ENCODE results near the gene LAMA3.

LAMA3 gene

GRCh38 chr18:23936381-23936958 is 247.2 kb downstream of the LAMA3 start:
- DNase-seq (ENCODE audit: low spot score): no peak

DNA sequence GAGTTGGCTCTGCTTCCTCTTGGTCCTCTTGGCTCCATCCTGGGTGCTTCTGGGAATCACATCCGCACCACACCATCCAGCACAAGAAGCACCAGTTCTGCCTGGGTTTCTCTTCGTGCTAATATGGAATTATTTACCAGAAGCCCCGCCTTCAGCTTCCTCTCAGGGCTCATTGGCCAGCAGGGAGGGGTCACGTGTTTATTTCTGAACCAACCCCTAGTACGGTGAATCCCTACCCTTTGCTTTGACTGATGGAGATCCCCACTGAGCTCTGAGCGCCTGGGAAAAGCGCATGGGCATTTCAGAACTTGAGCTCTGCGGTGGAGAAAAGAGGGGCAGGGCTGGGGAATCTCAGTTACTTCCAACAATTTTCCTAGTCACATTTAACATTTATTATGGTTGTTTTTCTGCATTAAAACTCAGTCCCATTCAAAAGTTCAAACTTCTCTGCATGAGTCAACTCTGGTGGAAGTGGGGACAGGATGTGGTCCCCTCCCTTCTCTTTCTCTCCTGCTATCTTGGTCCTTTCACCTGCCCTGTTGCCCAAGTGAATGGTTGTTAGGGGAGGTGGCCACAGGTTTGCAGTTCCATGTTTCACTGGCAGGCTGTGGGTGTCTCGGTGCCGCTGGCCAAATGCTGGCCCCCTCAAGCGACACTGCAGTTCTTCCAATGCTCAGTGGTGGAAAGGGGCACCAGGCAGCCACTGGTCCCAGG is 248.9 kb downstream of the LAMA3 start:
- no peak for DNase-seq (ENCODE audit: low spot score)

- DNase-seq (ENCODE audit: low spot score): no peak
Measured at GRCh38 chr18:23938901-23939341, 249.7 kb downstream of the LAMA3 start.

DNA sequence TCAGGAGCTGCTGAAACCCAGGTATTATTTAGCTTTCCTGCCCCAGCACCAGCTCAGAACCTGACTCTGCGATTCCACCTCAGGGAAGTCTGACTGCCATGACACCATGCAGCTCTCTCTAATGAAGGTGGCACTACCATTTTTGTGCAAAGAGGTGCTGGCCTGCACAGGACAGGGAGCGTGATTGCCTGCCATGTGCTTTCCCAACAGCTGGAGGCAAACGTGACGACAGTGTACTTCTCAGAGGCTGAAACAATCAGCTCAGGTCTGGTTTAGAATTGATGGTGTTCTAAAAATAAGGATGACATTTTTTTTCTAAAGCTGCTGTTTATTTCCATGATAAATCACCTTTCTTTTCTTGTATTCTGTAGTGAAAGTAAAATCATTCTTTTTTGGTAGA is 250.1 kb downstream of the LAMA3 start:
- no peak for DNase-seq (ENCODE audit: low spot score)

DNA sequence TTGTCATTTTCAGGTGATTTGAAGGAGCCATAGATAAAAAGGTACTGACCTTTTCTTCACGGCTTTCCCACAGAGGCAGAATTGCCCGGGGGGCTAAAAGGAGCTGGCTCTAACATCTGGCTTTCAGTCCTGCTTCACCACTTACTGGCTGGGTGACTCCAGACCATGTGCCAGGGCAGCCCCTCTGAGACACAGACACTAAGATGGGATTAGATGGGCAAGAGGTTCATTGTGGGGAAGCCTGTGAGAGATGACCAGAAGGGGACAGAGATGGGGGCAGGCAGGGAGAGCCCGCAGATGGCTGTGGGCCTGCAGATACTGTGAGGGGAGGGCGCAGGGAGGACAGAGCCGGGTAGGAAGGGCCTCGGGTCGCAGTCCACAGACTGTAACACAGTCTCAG is 250.6 kb downstream of the LAMA3 start:
- DNase-seq (ENCODE audit: low spot score): no peak

- no peak for DNase-seq (ENCODE audit: low spot score)
Measured at GRCh38 chr18:23941791-23942190, 252.5 kb downstream of the LAMA3 start.

DNA sequence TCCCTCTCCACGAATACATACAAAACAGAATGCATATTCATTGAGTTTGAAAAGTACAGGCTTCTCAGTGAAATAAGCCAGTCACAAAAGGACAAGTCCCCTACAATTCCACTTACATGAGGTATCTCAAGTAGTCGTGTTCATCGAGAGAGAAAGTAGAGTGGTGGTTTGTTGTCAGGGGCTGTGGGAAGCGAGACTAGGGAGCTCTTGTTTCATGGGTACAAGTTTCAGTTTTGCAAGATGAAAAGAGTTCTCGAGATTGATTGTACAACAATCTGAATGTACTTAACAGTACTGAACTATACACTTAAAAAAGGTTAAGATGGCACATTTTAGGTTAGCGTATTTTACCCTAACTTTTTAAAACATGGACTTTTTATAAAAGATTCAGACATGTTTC is 253.9 kb downstream of the LAMA3 start:
- DNase-seq (ENCODE audit: low spot score): no peak

- peak; percentile 72 for DNase-seq (ENCODE audit: low spot score)
Measured at GRCh38 chr18:23943903-23944624, 254.8 kb downstream of the LAMA3 start.

DNA sequence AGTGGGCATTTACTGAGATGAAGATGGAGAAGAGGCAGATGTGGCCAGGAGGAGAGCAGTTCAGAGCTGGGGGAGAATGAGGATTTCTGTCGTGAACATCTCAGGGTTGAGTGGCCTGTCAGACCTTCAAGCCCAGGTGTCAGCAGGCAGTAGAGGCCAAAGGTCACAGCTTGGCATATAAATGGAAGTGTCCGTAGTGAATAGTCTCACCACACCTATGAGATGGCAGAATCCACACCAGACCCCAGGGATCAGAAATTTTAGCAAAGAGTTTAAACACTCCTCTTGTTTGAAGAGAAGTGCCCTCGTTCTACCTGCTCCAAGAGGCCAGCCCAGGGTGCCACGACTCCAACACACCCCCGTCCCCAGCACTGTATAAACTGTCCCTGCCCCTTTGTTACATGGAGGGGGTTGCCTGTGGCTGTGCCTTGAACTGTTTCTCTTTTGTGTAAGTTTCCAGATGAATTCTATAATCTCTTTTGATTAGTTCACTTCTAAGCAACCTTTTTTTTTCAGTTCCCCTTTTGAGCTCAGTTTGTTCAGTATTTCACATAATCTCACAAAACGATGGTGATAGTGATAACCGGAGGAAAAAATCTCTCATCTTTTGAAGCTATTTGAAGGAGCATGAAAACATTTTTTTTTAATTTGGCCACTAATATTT is 256.3 kb downstream of the LAMA3 start:
- no peak for DNase-seq (ENCODE audit: low spot score)

DNA sequence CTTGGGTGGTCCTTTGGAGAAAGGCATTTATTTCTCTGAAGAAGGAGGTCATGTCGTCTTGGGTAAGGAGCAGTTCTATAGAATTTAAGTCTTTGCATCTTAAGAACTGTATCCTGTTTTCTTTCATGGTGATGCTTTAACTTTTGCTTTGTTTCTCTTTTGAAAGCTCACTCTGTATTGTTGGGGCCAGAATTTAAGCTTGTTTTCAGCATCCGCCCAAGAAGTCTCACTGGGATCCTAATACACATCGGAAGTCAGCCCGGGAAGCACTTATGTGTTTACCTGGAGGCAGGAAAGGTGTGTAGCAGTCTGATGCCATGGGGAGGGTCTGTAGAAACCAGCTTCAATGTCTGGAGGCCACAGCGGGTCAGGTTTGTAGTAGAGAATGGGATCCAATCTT is 260.6 kb downstream of the LAMA3 start:
- DNase-seq (ENCODE audit: low spot score): no peak

GRCh38 chr18:23950644-23951043 is 261.4 kb downstream of the LAMA3 start:
- DNase-seq (ENCODE audit: low spot score): no peak

DNA sequence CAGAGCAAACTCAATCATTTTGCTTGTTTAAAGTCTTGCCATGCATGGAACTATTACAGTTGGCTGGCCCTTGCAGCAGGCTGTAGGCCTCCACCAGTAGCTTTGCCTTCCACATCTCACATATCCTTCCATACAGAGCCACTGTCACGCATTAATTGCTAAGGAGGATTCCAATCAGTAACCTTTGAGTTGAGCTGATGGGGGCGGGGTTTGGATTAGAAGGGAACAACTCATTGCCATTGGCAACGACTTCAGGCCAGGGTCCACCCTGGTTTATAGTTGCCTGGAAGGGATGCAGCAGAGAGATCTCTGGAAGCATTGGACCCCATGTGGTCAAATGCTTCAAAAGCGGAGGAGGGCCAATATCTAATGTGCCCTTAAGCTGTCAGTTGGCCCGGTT is 262.0 kb downstream of the LAMA3 start:
- no peak for DNase-seq (ENCODE audit: low spot score)

- no peak for DNase-seq (ENCODE audit: low spot score)
Measured at GRCh38 chr18:23953984-23954383, 264.7 kb downstream of the LAMA3 start.

GRCh38 chr18:23956483-23956882 is 267.2 kb downstream of the LAMA3 start:
- DNase-seq (ENCODE audit: low spot score): no peak

DNA sequence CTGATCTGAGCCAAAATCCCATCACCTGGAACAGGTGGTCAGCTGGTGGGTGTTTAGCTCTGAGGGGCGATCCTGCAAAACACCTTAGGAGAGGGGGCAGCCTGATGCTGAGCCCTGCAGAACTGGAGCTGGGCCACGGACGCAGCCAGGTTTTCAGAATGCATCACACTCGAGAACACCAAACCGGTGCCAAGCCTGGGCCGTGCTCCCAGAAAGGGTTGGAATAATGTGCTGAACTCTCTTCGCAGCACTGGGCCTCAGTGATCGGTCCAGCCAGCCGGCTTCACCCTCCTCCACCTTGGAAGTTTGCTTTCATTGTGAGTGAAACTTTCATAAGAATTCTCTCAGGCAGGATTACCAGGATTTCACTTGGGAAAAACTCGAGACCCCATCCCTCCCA is 268.8 kb downstream of the LAMA3 start:
- DNase-seq (ENCODE audit: low spot score): peak; percentile 57

GRCh38 chr18:23963443-23964165 is 274.4 kb downstream of the LAMA3 start:
- no peak for DNase-seq (ENCODE audit: low spot score)

GRCh38 chr18:23964282-23965238 is 275.3 kb downstream of the LAMA3 start:
- no peak for DNase-seq (ENCODE audit: low spot score)

GRCh38 chr18:23966909-23967308 is 277.7 kb downstream of the LAMA3 start:
- no peak for DNase-seq (ENCODE audit: low spot score)

DNA sequence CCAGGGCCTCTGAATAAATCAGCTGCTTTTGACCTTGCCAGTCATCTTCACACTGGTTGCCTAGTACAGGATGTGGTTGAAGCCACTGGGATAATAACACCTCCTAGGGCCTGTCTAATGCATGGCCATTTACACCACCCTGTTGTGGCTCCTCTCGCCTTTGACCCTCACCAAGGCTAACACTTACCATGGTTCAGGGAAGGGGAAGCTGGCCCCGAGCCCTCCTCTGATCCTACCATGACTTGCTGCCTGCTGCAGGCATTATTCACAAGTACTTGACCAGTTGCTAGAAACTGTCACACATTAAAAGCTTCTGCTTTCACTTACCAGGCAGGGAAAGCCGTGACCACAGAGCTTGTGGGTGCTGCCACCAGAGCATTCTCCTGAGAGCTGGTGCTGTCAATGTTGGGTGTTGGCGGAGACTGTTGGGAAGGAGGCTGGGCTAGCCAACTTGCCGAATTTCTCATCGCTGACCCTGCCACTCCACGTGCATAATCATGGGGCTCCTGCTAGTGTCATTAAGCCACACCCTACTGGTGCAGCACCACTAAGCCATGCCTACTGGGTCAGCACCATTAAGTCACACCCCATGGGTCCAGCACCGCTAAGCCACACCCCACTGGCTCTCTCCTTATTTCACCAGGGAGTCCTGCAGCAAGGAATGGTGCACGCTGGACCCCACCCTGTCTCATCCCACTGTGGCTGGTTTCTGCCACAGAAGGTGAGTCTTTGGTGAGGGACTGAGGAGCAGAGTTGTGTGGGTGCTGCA is 278.3 kb downstream of the LAMA3 start:
- DNase-seq (ENCODE audit: low spot score): no peak
